ENCODE data around the gene SPTB.
A peak's percentile ranks its signal among the peaks of the same experiment; 100 is the strongest.

Gene SPTB

DNA sequence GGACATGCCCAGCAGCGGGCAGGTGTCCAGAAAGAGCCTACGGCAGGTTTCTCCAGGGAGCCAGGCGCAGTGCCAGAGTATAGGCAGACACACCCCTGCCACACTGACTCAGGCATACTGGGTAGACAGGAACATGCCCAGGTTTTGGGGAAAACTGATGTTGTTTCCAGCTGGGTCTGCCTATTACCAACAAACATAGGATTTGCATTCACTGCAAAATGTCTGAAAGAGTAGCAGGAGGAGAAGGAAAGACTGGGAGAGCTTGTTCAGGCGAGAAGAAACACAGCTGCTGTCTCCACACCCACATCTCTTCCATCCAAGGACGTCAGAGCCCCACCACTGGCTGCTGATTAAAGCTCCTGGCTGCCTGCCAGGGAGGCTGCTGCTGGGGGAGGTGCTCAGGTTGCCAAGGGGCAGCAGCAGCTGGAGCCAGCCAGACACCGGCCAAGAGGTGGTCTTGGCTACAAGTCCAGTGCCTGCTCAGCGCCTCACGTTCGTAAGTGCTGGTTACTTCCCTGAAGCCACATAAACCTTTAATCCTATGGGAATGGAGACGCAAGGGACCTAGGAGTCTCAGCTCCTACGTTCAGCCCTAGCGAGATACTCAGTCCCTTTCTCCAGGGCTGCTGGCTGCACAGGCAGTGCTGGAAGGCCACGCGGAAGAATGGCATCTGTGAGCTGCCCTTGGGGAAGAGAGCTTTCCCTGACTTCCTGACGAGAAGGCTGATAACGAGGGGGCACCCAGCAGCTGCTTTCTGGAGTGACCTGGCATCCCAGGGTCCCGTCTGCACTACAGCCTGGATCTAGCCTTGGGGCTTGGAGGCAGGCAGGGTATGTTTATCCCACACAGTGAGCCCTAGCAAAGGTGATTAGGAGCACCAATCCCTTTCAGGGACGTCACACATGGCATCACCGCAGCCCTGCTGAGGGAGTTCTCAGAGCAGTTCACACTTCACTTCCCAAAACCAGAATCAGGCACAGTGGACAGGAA is 117.4 kb downstream of the SPTB start:
- H3K4me3 ChIP-seq (replicated peaks; ENCODE audit: low read depth, low read length): no peak overlapping the region
- TF ChIP-seq, protein P1, sequence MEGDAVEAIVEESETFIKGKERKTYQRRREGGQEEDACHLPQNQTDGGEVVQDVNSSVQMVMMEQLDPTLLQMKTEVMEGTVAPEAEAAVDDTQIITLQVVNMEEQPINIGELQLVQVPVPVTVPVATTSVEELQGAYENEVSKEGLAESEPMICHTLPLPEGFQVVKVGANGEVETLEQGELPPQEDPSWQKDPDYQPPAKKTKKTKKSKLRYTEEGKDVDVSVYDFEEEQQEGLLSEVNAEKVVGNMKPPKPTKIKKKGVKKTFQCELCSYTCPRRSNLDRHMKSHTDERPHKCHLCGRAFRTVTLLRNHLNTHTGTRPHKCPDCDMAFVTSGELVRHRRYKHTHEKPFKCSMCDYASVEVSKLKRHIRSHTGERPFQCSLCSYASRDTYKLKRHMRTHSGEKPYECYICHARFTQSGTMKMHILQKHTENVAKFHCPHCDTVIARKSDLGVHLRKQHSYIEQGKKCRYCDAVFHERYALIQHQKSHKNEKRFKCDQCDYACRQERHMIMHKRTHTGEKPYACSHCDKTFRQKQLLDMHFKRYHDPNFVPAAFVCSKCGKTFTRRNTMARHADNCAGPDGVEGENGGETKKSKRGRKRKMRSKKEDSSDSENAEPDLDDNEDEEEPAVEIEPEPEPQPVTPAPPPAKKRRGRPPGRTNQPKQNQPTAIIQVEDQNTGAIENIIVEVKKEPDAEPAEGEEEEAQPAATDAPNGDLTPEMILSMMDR (IDR thresholded peaks at IDR 0.05; ENCODE audit: low read length, missing control alignments): no peak

DNA sequence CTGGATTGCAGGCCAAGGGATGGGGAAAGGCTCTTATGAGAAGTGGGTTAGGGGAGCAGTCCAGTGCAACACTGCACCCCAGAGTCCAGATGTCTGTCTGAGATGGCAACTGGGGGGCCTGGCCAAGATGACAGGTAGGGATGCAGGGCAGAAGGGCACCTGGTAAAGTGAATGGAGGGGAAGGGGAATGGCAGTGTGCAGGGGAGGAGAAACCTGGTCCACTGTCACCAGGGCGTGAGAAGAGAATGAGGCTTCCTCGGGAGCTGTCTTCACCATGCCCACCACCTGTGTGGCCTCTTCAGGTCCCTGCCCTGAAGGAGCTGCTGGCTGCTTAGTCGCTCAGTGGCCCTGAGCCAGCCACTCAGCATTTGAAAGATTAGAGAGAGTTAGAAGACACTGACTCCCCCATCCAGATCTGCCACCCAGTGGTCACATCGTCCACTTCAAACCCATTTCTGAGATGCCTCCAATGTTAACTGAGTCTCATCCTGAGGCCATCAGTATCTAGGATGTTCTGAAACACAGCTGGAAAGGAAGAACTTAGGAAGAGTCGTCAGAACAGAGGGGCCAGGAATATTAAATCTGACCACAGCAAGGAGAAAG is 118.2 kb downstream of the SPTB start:
- H3K4me3 ChIP-seq (replicated peaks; ENCODE audit: low read depth, low read length): no peak overlapping the region
- no peak for DNase-seq (ENCODE audit: low read depth)
- TF ChIP-seq, protein P1 (IDR thresholded peaks at IDR 0.05; ENCODE audit: low read length, missing control alignments): no peak

More for the DNA sequence above, 117.4 kb downstream of the SPTB start:
- peak; percentile 96 for DNase-seq (ENCODE audit: low read depth)

DNA sequence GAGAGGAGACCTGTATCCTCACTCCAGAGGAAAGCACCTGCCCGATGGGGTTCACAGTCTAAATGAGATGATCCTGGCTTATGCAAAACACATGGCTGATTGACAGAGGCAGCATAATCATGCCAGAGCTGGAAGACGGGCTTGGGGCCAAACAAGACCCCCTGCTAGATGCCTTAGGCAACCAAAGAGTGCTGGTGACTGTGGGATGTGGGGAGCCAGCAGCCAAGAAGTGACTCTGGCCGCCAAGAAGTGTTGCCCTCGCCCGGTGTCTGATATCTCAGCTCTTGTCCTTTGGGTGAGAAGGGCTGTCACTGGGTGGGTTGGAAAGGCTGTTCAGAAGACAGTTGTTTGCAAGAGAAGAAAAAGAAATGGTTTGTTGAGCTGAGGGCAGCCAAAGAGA is 118.8 kb downstream of the SPTB start:
- H3K4me3 ChIP-seq (replicated peaks; ENCODE audit: low read depth, low read length): no peak overlapping the region
- TF ChIP-seq, protein P1 (IDR thresholded peaks at IDR 0.05; ENCODE audit: low read length, missing control alignments): no peak
- no peak for DNase-seq (ENCODE audit: low read depth)

DNA sequence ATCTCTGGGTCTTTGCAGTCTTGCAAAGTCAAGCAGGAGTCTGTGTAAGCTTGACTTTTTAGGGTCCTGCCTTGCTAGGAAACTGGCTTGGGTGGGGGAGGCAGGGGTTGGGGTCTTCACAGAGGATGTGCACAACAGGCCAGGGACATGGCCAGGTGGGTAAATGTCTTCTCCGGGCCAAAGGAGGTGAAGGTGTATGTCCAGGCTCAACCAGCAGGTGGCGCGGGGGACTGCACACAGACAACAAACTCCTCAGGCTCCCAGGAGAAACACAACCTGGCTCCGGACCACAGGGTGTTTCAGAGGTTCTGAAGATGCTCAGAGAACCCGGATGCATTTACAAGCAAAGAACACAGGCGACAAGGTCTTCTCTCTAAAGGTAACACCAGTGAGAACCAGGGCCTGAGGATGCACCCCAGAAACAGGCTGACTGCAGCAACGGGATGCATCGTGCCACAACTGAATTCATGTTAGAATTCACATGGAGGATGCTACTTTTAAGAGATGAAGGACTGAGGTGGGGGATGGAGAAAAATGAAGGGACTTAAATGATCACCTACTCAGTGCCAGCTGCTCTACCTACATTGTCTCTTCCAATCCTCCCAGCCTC is 119.5 kb downstream of the SPTB start:
- TF ChIP-seq, protein P1 (IDR thresholded peaks at IDR 0.05; ENCODE audit: low read length, missing control alignments): peak; percentile 74
- DNase-seq (ENCODE audit: low read depth): peak; percentile 54
- H3K4me3 ChIP-seq (replicated peaks; ENCODE audit: low read depth, low read length): no peak overlapping the region

DNA sequence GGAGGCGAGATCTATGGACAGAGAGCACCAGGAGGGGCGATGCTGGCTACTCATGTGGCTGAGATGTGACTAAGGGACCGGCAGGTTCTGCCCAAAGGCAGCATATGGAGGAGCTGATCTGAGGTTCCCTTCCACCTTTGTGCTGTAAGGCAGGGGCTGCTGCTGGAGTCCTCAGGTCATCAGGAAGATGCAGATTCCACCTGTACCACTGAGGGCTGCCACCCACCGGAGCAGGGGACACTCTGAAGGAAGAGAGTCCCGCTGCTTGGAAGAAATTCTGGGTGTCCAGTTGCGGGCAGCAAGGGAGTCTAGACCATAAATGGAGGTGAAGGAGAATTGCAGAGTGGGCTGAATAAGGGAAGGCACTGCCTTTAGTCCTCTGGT is 120.2 kb downstream of the SPTB start:
- TF ChIP-seq, protein P1 (IDR thresholded peaks at IDR 0.05; ENCODE audit: low read length, missing control alignments): no peak
- no peak for DNase-seq (ENCODE audit: low read depth)
- H3K4me3 ChIP-seq (replicated peaks; ENCODE audit: low read depth, low read length): no peak overlapping the region

DNA sequence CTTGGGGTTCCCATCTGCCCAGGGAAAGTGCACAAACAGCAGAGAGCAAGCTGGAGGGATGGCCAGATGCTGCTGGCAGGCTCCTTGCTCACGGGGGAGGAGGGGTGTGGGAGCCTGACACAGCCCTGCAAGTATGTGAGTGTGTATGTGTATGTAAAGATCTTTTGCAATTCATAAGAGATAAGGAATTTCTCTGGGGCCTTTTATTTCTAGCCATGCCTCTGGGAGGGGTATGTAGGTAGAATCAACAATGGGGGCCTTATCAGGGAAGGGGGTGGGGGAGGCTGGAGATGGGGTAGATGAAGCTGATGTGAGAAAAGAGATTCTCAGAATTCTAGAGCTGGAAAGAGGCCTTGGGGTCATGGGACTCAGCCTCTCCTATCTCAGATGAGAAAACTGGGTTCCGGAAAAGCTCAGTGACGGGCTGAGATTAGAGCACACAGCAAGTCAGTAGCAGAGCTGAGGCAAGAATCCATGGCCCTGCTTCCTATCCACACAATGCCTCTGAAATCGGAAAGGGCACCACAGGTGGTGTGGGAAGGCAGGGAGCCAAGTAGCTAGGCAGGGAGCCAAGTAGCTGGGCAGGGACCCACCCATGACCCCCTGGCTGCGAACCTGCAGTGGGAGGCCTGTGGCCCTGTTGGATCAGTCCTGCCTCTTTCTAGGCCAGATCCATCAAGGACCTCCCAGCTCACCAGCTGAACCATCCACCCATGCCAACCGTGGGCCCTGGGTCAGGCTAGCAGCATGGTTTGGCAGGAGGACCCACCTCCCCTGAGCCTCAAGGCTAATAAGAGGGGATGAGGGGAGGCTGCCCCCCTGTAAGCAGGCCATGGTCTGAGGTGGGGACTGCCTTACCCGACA is 120.8 kb downstream of the SPTB start:
- no peak overlapping the region for H3K4me3 ChIP-seq (replicated peaks; ENCODE audit: low read depth, low read length)
- DNase-seq (ENCODE audit: low read depth): peak; percentile 94
- TF ChIP-seq, protein P1 (IDR thresholded peaks at IDR 0.05; ENCODE audit: low read length, missing control alignments): no peak

Data from fibroblast of pulmonary artery (primary cell).